Hematopoietic multipotent progenitor cell treated with erythropoietin and hydrocortisone succinate and interleukin-3 and kit ligand, for 8 days (in vitro differentiated cells): Measurements from ENCODE around the gene PAGE3.

Experiments used
- DNase-seq: peaks from one replicate; pipeline ENCODE4 v3.0.0-alpha.2; 2015

PAGE3 gene

GRCh38 chrX:55264816-55265215, at the start of gene PAGE3:
TSS of gene PAGE3 (minus strand) at chrX:55264916. CDS start at chrX:55263903, 1,013 bp downstream.
- DNase-seq: no peak

- DNase-seq: no peak
These were observed 47.9 kb upstream of the PAGE3 start for GRCh38 chrX:55312655-55313054.

- DNase-seq: no peak
These were observed 26.2 kb upstream of the PAGE3 start for GRCh38 chrX:55290963-55291362.

GRCh38 chrX:55279832-55280231, 15.1 kb upstream of the PAGE3 start:
- DNase-seq: no peak

GRCh38 chrX:55260806-55261205, 3.9 kb downstream of the PAGE3 start:
- no peak for DNase-seq

GRCh38 chrX:55253528-55253927, 11.2 kb downstream of the PAGE3 start:
- no peak for DNase-seq

- no peak for DNase-seq
These were observed 23.9 kb downstream of the PAGE3 start for GRCh38 chrX:55240788-55241340.

GRCh38 chrX:55220119-55220794, 44.5 kb downstream of the PAGE3 start, which contains the start of gene PAGE5:
TSS of gene PAGE5 (plus strand) at chrX:55220346. CDS start at chrX:55221383, 1,037 bp downstream.
- no peak for DNase-seq

GRCh38 chrX:55213381-55213780, 51.3 kb downstream of the PAGE3 start:
- no peak for DNase-seq

- no peak for DNase-seq
These were observed 53.6 kb downstream of the PAGE3 start for GRCh38 chrX:55210931-55211677.
